ENCODE data around the gene KIAA1217.

The KIAA1217 gene

DNA sequence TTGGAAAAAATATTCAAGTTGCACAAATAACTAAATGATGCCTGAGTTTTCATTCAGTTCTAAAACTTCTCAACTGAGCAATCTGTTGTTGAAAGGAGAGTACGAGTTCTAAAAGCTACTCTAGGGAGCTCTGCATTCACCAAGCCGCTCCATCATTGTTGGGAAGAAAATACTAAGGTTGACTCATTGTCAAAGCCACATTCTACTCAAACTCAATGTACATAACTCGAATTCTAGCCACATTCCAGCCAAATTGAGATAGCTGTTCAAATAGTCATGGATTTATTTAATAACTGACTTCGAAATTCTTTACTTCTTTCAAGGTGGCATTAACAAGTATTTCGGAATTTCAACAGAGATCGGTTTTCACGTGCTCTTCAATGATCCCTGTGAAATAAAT is 63.4 kb downstream of the KIAA1217 start:
- H3K27me3 ChIP-seq (ENCODE audit: control insufficient read depth in 1 of 2, insufficient read depth in 2 of 2, low read length in 2 of 2) = no peaks in the 10 kb centered on the region
- H3K9me3 ChIP-seq (ENCODE audit: low read length) = no peaks in the 10 kb centered on the region
- H3K36me3 ChIP-seq (ENCODE audit: insufficient read depth, low read length) = no peaks in the 10 kb centered on the region
- no peak overlapping the region for H3K4me3 ChIP-seq (ENCODE audit: low read depth in 1 of 2, low read length in 2 of 2)
- H3K9ac ChIP-seq (ENCODE audit: low read length) = no peak overlapping the region
- H3K4me1 ChIP-seq (ENCODE audit: insufficient read depth, low read length) = no peaks in the 10 kb centered on the region
- no peak overlapping the region for H3K27ac ChIP-seq (ENCODE audit: low read depth, low read length)

DNA sequence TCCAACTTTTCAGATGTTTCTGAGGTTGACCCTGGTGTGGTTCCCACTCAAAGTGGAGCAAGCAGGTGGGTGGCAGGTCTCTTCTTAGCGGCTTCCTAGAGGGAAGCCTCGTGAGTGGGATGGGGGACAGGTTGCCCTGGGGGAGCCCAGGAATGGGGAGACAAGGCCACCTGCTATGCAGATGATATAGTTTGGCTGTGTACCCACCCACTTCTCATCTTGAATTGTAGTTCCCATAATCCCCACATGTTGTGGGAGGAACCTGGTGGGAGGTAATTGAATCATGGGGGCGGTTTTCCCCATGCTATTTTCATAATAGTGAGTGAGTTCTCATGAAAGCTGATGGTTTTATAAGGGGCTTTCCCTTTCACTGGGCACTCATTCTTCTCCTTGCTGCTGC is 68.3 kb downstream of the KIAA1217 start:
- H3K36me3 ChIP-seq (ENCODE audit: insufficient read depth, low read length) = no peaks in the 10 kb centered on the region
- no peaks in the 10 kb centered on the region for H3K9me3 ChIP-seq (ENCODE audit: low read length)
- H3K4me3 ChIP-seq (ENCODE audit: low read depth in 1 of 2, low read length in 2 of 2) = no peak overlapping the region
- H3K9ac ChIP-seq (ENCODE audit: low read length) = no peak overlapping the region
- H3K27me3 ChIP-seq (ENCODE audit: control insufficient read depth in 1 of 2, insufficient read depth in 2 of 2, low read length in 2 of 2) = no peaks in the 10 kb centered on the region
- no peak overlapping the region for H3K27ac ChIP-seq (ENCODE audit: low read depth, low read length)
- no peaks in the 10 kb centered on the region for H3K4me1 ChIP-seq (ENCODE audit: insufficient read depth, low read length)

DNA sequence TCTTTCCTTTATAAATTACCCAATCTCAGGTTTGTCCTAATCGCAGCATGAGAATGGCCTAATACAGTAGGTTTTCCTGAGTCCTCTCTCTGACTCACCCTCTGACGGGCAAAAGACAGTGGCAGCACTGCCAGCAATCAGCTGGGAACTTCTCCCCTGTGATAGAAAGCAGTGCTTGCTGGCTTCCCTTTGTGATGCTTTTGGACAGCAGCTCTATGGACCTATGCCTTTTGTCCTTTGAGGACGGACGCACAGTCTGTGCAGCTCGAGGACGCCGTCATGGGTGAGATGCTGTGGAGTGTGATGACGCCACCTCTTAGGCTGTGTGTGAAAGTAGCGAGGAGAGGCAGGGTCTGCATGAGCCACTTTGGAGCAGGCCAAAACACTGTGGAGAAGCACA is 68.8 kb downstream of the KIAA1217 start:
- Histone ChIP-seq H3K9ac (ENCODE audit: low read length) (no peak overlapping the region), H3K4me1 (ENCODE audit: insufficient read depth, low read length) (no peaks in the 10 kb centered on the region), H3K27ac (ENCODE audit: low read depth, low read length) (no peak overlapping the region), H3K36me3 (ENCODE audit: insufficient read depth, low read length) (no peaks in the 10 kb centered on the region), H3K4me3 (ENCODE audit: low read depth in 1 of 2, low read length in 2 of 2) (no peak overlapping the region), H3K27me3 (ENCODE audit: control insufficient read depth in 1 of 2, insufficient read depth in 2 of 2, low read length in 2 of 2) (no peaks in the 10 kb centered on the region), H3K9me3 (ENCODE audit: low read length) (no peaks in the 10 kb centered on the region)

DNA sequence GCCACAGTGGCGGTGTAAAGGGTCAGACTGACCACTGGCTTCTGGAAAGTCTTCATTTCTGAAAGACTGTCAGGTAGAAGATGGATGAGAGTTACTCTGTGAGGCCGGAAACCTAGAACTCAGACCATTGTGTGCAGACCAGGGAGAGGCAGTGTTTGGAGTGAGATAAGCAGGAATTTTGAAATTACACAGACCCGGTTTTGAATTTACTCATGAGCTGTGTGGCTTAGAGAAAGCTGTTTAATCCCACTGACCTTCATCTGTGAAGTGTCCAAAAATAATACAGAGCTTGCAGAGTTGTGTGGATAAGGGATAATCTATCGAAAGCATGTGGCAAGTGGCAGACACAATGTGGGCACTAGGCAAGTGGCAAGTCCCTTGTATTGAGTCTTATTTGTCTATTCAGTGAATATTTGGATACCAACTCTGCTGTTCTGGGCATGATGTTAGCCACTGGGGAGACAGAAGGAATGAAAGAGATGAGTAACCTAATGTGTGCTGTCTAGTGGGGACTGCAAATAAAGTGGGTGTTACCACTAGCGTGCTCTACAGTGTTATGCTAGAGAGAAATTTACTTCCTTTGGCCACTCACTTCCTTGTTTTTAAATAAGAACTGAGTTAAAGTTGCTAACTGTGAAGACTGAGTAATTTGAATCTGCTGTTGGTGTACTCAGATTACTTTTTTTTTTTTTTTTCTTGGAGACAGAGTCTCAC is 69.4 kb downstream of the KIAA1217 start:
- Histone ChIP-seq H3K36me3 (ENCODE audit: insufficient read depth, low read length) (no peaks in the 10 kb centered on the region), H3K9me3 (ENCODE audit: low read length) (no peaks in the 10 kb centered on the region), H3K9ac (ENCODE audit: low read length) (no peak overlapping the region), H3K4me1 (ENCODE audit: insufficient read depth, low read length) (no peaks in the 10 kb centered on the region), H3K27ac (ENCODE audit: low read depth, low read length) (no peak overlapping the region), H3K27me3 (ENCODE audit: control insufficient read depth in 1 of 2, insufficient read depth in 2 of 2, low read length in 2 of 2) (no peaks in the 10 kb centered on the region), H3K4me3 (ENCODE audit: low read depth in 1 of 2, low read length in 2 of 2) (no peak overlapping the region)

- H3K27ac ChIP-seq (ENCODE audit: low read depth, low read length) = no peak overlapping the region
- H3K4me3 ChIP-seq (ENCODE audit: low read depth in 1 of 2, low read length in 2 of 2) = no peak overlapping the region
- H3K36me3 ChIP-seq (ENCODE audit: insufficient read depth, low read length) = no peaks in the 10 kb centered on the region
- H3K9ac ChIP-seq (ENCODE audit: low read length) = no peak overlapping the region
- no peaks in the 10 kb centered on the region for H3K27me3 ChIP-seq (ENCODE audit: control insufficient read depth in 1 of 2, insufficient read depth in 2 of 2, low read length in 2 of 2)
- H3K4me1 ChIP-seq (ENCODE audit: insufficient read depth, low read length) = no peaks in the 10 kb centered on the region
- no peaks in the 10 kb centered on the region for H3K9me3 ChIP-seq (ENCODE audit: low read length)
These were observed 70.2 kb downstream of the KIAA1217 start for GRCh38 chr10:24279166-24279565.

DNA sequence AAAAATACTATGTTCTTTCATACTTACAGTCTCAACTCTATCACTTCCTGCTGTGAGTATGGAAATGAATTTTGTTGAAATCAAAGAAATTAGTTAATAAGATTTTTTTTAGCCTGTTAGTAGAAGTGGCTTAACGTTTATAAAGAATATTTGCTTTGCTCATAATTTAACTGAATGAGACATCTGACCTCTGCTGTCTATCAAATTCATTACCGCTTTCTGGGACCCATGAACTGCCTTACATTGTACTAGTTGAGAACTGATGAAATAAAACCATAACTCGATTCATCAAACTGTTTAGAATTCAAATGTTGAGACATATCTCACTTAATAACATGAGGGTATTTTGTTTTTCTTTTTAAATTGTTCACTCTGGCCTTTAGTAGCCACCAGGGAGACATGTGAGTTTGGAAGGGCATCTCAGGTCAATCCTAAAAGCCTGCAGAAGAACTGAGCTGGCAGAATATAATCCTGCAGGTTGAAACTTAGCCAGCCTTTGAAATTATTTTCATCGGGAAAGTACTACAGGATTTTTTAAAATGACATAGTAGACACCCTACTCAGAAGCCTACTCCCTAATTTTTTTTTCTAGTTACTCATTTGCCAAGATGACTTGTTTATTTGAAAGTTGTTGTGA is 78.7 kb downstream of the KIAA1217 start:
- Histone ChIP-seq H3K4me3 (ENCODE audit: low read depth in 1 of 2, low read length in 2 of 2) (no peak overlapping the region), H3K4me1 (ENCODE audit: insufficient read depth, low read length) (no peaks in the 10 kb centered on the region), H3K27me3 (ENCODE audit: control insufficient read depth in 1 of 2, insufficient read depth in 2 of 2, low read length in 2 of 2) (no peaks in the 10 kb centered on the region), H3K9ac (ENCODE audit: low read length) (no peak overlapping the region), H3K9me3 (ENCODE audit: low read length) (no peaks in the 10 kb centered on the region), H3K27ac (ENCODE audit: low read depth, low read length) (no peak overlapping the region), H3K36me3 (ENCODE audit: insufficient read depth, low read length) (no peaks in the 10 kb centered on the region)

DNA sequence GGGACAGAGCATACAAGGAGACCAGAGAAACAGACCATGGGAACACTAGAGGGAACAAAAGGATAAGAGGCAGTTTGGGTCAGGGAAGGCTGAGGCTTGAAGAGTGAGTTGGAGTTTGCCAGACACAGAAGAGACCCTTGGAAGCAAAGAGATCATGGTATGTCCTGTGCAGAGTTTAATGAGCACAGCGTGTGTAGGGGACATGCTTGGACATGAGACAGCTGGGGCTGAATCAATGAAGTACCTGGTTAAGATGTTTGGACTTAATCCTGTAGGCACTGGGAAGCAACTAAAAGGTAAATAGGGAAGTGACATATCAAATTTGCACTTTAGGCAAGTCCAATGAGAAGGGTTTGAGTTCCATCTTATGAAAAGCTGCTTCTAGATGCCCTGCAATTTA is 79.6 kb downstream of the KIAA1217 start:
- no peak overlapping the region for H3K27ac ChIP-seq (ENCODE audit: low read depth, low read length)
- no peak overlapping the region for H3K4me3 ChIP-seq (ENCODE audit: low read depth in 1 of 2, low read length in 2 of 2)
- H3K9ac ChIP-seq (ENCODE audit: low read length) = no peak overlapping the region
- no peaks in the 10 kb centered on the region for H3K9me3 ChIP-seq (ENCODE audit: low read length)
- H3K36me3 ChIP-seq (ENCODE audit: insufficient read depth, low read length) = no peaks in the 10 kb centered on the region
- H3K4me1 ChIP-seq (ENCODE audit: insufficient read depth, low read length) = no peaks in the 10 kb centered on the region
- no peaks in the 10 kb centered on the region for H3K27me3 ChIP-seq (ENCODE audit: control insufficient read depth in 1 of 2, insufficient read depth in 2 of 2, low read length in 2 of 2)

GRCh38 chr10:24289235-24289634 is 80.3 kb downstream of the KIAA1217 start:
- no peaks in the 10 kb centered on the region for H3K27me3 ChIP-seq (ENCODE audit: control insufficient read depth in 1 of 2, insufficient read depth in 2 of 2, low read length in 2 of 2)
- H3K4me1 ChIP-seq (ENCODE audit: insufficient read depth, low read length) = no peaks in the 10 kb centered on the region
- H3K27ac ChIP-seq (ENCODE audit: low read depth, low read length) = no peak overlapping the region
- H3K4me3 ChIP-seq (ENCODE audit: low read depth in 1 of 2, low read length in 2 of 2) = no peak overlapping the region
- no peaks in the 10 kb centered on the region for H3K9me3 ChIP-seq (ENCODE audit: low read length)
- no peaks in the 10 kb centered on the region for H3K36me3 ChIP-seq (ENCODE audit: insufficient read depth, low read length)
- no peak overlapping the region for H3K9ac ChIP-seq (ENCODE audit: low read length)

DNA sequence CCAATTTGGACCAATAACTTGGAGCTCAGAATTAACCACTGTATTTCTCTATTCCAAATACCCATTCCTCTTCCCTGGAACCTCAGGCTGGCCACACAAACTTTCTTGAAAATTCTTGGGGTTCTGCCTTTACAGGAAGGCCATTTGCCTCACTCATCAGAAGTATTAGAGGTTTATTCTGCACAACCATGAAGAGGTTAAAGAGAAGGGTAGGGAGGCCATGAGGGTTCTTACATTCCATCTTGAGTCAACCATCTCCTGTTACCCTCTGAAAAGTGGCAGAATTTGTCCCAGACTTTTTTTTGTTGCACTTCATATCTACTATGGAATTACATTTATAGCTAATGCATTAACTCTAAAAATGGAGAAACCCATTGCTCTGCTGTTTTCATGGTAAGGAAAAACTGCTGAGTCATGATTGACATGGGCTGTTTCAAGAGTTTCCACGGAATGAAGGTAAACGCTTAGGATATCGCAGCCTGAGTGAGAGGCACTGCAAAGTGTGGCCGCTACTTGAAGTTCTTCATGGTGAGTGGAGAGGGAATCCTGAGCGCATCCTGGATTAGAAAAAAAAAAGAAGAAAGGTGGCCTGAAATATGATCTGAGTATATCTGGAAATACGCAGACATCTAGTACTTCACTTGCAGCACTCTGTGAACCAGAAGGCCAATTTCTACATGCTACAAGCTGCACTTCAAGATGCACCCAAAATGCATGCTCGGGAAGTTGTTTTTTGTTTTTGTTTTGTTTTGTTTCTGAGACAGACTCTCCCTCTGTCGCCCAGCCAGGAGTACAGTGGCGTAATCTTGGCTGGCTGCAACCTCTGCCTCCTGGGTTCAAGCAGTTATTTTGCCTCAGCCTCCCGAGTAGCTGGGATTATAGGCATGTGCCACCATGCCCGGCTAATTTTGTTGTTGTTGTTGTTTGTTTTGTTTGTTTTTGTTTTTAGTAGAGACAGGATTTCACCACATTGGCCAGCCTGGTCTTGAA is 83.7 kb downstream of the KIAA1217 start:
- H3K36me3 ChIP-seq (ENCODE audit: insufficient read depth, low read length) = no peaks in the 10 kb centered on the region
- no peaks in the 10 kb centered on the region for H3K4me1 ChIP-seq (ENCODE audit: insufficient read depth, low read length)
- H3K9me3 ChIP-seq (ENCODE audit: low read length) = no peaks in the 10 kb centered on the region
- H3K4me3 ChIP-seq (ENCODE audit: low read depth in 1 of 2, low read length in 2 of 2) = no peak overlapping the region
- no peak overlapping the region for H3K27ac ChIP-seq (ENCODE audit: low read depth, low read length)
- no peaks in the 10 kb centered on the region for H3K27me3 ChIP-seq (ENCODE audit: control insufficient read depth in 1 of 2, insufficient read depth in 2 of 2, low read length in 2 of 2)
- H3K9ac ChIP-seq (ENCODE audit: low read length) = no peak overlapping the region

GRCh38 chr10:24299578-24300260 is 90.8 kb downstream of the KIAA1217 start:
- no peaks in the 10 kb centered on the region for H3K9me3 ChIP-seq (ENCODE audit: low read length)
- no peaks in the 10 kb centered on the region for H3K36me3 ChIP-seq (ENCODE audit: insufficient read depth, low read length)
- H3K27me3 ChIP-seq (ENCODE audit: control insufficient read depth in 1 of 2, insufficient read depth in 2 of 2, low read length in 2 of 2) = no peaks in the 10 kb centered on the region
- H3K9ac ChIP-seq (ENCODE audit: low read length) = no peak overlapping the region
- H3K4me3 ChIP-seq (ENCODE audit: low read depth in 1 of 2, low read length in 2 of 2) = no peak overlapping the region
- no peak overlapping the region for H3K27ac ChIP-seq (ENCODE audit: low read depth, low read length)
- no peaks in the 10 kb centered on the region for H3K4me1 ChIP-seq (ENCODE audit: insufficient read depth, low read length)

Measured in muscle layer of colon (tissue), 2 donors.